HEK293 (cell line): ENCODE data around the gene IDH1.
A peak's percentile ranks its signal among the peaks of the same experiment; 100 is the strongest.

ENCODE experiments used
- HOXC10 ChIP-seq: sonication (generic); formaldehyde crosslinking; IDR thresholded peaks from 2 replicates; pipeline ENCODE4 v1.8.1; 2023; ENCODE audit warnings: mild to moderate bottlenecking, missing genetic modification reagents
- SP2 ChIP-seq: fragments of 450-650 bp; formaldehyde crosslinking; IDR thresholded peaks from 2 replicates; pipeline ENCODE4 v1.5.1; 2016; ENCODE audit warnings: missing biosample characterization, missing genetic modification characterization
- SP7 ChIP-seq: fragments of 450-650 bp; formaldehyde crosslinking; IDR thresholded peaks from 2 replicates; pipeline ENCODE4 v1.5.1; 2016; ENCODE audit warnings: missing biosample characterization, missing genetic modification characterization
- ZBTB8A ChIP-seq: fragments of 450-650 bp; formaldehyde crosslinking; IDR thresholded peaks from 2 replicates; pipeline ENCODE4 v1.5.1; 2016; ENCODE audit warnings: missing biosample characterization, missing genetic modification characterization
- ZIC2 ChIP-seq: fragments of 450-650 bp; formaldehyde crosslinking; IDR thresholded peaks from 2 replicates; pipeline ENCODE4 v1.5.1; 2016; ENCODE audit warnings: missing biosample characterization, missing genetic modification characterization
- ZNF112 ChIP-seq: fragments of 450-650 bp; formaldehyde crosslinking; IDR thresholded peaks from 2 replicates; pipeline ENCODE4 v1.5.0; 2017; ENCODE audit warnings: missing biosample characterization, missing genetic modification characterization
- ZNF2 ChIP-seq: fragments of 450-650 bp; formaldehyde crosslinking; IDR thresholded peaks from 2 replicates; pipeline ENCODE4 v1.5.1; 2016; ENCODE audit warnings: missing biosample characterization, missing genetic modification characterization
- ZNF223 ChIP-seq: fragments of 450-650 bp; formaldehyde crosslinking; IDR thresholded peaks from 2 replicates; pipeline ENCODE4 v1.5.1; 2016; ENCODE audit warnings: missing biosample characterization, missing genetic modification characterization
- ZNF266 ChIP-seq: fragments of 450-650 bp; formaldehyde crosslinking; IDR thresholded peaks from 2 replicates; pipeline ENCODE4 v1.5.1; 2016; ENCODE audit warnings: missing biosample characterization, missing genetic modification characterization, low read depth
- ZNF341 ChIP-seq: fragments of 450-650 bp; formaldehyde crosslinking; IDR thresholded peaks from 2 replicates; pipeline ENCODE4; 2016; ENCODE audit warnings: low read depth, missing biosample characterization, missing genetic modification characterization
- ZNF423 ChIP-seq: fragments of 450-650 bp; formaldehyde crosslinking; IDR thresholded peaks from 2 replicates; pipeline ENCODE4 v1.5.1; 2016; ENCODE audit warnings: missing biosample characterization, missing genetic modification characterization
- ZNF624 ChIP-seq: fragments of 450-650 bp; formaldehyde crosslinking; IDR thresholded peaks from 2 replicates; pipeline ENCODE4 v1.5.1; 2017; ENCODE audit warnings: missing biosample characterization, missing genetic modification characterization
- ZNF791 ChIP-seq: fragments of 450-650 bp; formaldehyde crosslinking; IDR thresholded peaks from 2 replicates; pipeline ENCODE4 v1.5.1; 2016; ENCODE audit warnings: missing biosample characterization, missing genetic modification characterization
- ZNF837 ChIP-seq: fragments of 450-650 bp; formaldehyde crosslinking; IDR thresholded peaks from 2 replicates; pipeline ENCODE4 v1.5.1; 2016; ENCODE audit warnings: missing biosample characterization, missing genetic modification characterization
- TF ChIP-seq, protein P1 (sequence below): fragments of 450-650 bp; formaldehyde crosslinking; IDR thresholded peaks from 2 replicates; pipeline ENCODE4 v1.5.1; 2016; ENCODE audit warnings: missing biosample characterization, missing genetic modification characterization, low read depth
- TF ChIP-seq, protein P2 (sequence below): IDR thresholded peaks from 2 replicates; pipeline ENCODE4 v1.6.1; 2011; ENCODE audit warnings: mild to moderate bottlenecking, low read depth, low read length, borderline replicate concordance
- TF ChIP-seq, protein P3 (sequence below): fragments of 450-650 bp; formaldehyde crosslinking; IDR thresholded peaks from 2 replicates; pipeline ENCODE4 v1.5.1; 2017; ENCODE audit warnings: missing biosample characterization, missing genetic modification characterization
- TF ChIP-seq, protein P4 (sequence below): fragments of 450-650 bp; formaldehyde crosslinking; conservative IDR thresholded peaks from 2 replicates; pipeline ENCODE4 v1.5.1; 2016; ENCODE audit warnings: low read depth, missing biosample characterization, missing genetic modification characterization
- TF ChIP-seq, protein P5 (sequence below): fragments of 450-650 bp; formaldehyde crosslinking; IDR thresholded peaks from 2 replicates; pipeline ENCODE4 v1.5.1; 2016; ENCODE audit warnings: missing biosample characterization, missing genetic modification characterization
- TF ChIP-seq, protein P6 (sequence below): fragments of 450-650 bp; formaldehyde crosslinking; IDR thresholded peaks from 2 replicates; pipeline ENCODE4 v1.5.1; 2016; ENCODE audit warnings: missing biosample characterization, missing genetic modification characterization
- TF ChIP-seq, protein P7 (sequence below): fragments of 450-650 bp; formaldehyde crosslinking; IDR thresholded peaks from 2 replicates; pipeline ENCODE4 v1.5.1; 2016; ENCODE audit warnings: missing biosample characterization, missing genetic modification characterization, borderline replicate concordance

IDH1 gene

DNA sequence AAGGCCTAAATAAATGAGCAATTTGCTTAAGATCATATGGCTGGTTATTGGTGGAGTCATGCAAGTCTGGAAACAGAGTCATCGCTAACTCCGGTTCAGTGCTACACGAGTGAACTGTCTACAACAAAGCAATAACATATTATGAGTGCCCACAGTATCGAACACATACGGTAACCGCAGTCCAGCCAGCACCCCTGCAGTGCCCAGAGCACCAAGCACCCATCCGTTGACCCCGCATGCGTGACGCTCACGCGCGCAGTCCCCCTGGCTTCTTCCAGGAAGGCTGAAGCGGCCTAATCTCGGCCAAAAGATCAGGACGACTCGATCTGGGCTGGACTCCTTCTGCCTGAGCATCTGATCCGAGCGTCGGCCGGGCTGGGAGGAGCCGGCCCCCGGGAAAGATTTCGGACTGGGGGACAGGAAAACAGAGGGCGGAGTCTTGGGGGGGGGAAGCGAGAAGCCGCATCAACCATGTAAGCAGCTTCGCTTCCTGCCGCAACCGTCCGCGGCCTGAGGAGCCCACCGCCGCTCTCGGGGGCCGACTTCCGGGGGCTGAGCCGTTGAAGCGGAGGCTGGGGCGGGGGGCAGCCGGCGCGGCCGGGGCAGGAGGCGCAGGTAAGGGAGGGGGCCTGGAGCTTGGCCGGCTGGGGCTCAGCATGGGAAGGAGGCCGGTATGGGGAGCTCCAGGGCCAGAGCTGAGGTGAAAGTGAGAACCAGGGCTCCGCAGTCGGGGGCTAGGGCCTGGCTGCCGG lies 11.1 kb upstream of the IDH1 start, which contains the start of gene PIKFYVE (continued):
- TF ChIP-seq HOXC10 (CRISPR knock-in tag): no peak
- no peak for TF ChIP-seq ZNF223 (tag by site-specific recombination)
- TF ChIP-seq, protein P1, sequence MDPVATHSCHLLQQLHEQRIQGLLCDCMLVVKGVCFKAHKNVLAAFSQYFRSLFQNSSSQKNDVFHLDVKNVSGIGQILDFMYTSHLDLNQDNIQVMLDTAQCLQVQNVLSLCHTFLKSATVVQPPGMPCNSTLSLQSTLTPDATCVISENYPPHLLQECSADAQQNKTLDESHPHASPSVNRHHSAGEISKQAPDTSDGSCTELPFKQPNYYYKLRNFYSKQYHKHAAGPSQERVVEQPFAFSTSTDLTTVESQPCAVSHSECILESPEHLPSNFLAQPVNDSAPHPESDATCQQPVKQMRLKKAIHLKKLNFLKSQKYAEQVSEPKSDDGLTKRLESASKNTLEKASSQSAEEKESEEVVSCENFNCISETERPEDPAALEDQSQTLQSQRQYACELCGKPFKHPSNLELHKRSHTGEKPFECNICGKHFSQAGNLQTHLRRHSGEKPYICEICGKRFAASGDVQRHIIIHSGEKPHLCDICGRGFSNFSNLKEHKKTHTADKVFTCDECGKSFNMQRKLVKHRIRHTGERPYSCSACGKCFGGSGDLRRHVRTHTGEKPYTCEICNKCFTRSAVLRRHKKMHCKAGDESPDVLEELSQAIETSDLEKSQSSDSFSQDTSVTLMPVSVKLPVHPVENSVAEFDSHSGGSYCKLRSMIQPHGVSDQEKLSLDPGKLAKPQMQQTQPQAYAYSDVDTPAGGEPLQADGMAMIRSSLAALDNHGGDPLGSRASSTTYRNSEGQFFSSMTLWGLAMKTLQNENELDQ (tag by site-specific recombination): no peak
- TF ChIP-seq, protein P2, sequence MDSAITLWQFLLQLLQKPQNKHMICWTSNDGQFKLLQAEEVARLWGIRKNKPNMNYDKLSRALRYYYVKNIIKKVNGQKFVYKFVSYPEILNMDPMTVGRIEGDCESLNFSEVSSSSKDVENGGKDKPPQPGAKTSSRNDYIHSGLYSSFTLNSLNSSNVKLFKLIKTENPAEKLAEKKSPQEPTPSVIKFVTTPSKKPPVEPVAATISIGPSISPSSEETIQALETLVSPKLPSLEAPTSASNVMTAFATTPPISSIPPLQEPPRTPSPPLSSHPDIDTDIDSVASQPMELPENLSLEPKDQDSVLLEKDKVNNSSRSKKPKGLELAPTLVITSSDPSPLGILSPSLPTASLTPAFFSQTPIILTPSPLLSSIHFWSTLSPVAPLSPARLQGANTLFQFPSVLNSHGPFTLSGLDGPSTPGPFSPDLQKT: no peak
- TF ChIP-seq, protein P3, sequence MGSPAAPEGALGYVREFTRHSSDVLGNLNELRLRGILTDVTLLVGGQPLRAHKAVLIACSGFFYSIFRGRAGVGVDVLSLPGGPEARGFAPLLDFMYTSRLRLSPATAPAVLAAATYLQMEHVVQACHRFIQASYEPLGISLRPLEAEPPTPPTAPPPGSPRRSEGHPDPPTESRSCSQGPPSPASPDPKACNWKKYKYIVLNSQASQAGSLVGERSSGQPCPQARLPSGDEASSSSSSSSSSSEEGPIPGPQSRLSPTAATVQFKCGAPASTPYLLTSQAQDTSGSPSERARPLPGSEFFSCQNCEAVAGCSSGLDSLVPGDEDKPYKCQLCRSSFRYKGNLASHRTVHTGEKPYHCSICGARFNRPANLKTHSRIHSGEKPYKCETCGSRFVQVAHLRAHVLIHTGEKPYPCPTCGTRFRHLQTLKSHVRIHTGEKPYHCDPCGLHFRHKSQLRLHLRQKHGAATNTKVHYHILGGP: no peak
- TF ChIP-seq, protein P4, sequence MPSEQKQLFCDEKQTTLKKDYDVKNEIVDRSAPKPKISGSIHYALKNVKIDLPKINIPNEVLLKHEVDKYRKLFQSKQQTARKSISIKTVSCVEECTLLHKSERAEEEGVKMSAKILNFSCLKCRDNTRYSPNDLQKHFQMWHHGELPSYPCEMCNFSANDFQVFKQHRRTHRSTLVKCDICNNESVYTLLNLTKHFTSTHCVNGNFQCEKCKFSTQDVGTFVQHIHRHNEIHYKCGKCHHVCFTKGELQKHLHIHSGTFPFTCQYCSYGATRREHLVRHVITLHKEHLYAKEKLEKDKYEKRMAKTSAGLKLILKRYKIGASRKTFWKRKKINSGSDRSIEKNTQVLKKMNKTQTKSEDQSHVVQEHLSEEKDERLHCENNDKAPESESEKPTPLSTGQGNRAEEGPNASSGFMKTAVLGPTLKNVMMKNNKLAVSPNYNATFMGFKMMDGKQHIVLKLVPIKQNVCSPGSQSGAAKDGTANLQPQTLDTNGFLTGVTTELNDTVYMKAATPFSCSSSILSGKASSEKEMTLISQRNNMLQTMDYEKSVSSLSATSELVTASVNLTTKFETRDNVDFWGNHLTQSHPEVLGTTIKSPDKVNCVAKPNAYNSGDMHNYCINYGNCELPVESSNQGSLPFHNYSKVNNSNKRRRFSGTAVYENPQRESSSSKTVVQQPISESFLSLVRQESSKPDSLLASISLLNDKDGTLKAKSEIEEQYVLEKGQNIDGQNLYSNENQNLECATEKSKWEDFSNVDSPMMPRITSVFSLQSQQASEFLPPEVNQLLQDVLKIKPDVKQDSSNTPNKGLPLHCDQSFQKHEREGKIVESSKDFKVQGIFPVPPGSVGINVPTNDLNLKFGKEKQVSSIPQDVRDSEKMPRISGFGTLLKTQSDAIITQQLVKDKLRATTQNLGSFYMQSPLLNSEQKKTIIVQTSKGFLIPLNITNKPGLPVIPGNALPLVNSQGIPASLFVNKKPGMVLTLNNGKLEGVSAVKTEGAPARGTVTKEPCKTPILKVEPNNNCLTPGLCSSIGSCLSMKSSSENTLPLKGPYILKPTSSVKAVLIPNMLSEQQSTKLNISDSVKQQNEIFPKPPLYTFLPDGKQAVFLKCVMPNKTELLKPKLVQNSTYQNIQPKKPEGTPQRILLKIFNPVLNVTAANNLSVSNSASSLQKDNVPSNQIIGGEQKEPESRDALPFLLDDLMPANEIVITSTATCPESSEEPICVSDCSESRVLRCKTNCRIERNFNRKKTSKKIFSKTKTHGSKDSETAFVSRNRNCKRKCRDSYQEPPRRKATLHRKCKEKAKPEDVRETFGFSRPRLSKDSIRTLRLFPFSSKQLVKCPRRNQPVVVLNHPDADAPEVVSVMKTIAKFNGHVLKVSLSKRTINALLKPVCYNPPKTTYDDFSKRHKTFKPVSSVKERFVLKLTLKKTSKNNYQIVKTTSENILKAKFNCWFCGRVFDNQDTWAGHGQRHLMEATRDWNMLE: peak; percentile 73
- TF ChIP-seq ZNF2: 0 out of 2 replicates have a peak, but pooled peaks have one; percentile 12
- no peak for TF ChIP-seq ZNF837 (tag by site-specific recombination)
- 0 out of 2 replicates have a peak, but pooled peaks have one; percentile 11 for TF ChIP-seq ZBTB8A
- TF ChIP-seq, protein P5, sequence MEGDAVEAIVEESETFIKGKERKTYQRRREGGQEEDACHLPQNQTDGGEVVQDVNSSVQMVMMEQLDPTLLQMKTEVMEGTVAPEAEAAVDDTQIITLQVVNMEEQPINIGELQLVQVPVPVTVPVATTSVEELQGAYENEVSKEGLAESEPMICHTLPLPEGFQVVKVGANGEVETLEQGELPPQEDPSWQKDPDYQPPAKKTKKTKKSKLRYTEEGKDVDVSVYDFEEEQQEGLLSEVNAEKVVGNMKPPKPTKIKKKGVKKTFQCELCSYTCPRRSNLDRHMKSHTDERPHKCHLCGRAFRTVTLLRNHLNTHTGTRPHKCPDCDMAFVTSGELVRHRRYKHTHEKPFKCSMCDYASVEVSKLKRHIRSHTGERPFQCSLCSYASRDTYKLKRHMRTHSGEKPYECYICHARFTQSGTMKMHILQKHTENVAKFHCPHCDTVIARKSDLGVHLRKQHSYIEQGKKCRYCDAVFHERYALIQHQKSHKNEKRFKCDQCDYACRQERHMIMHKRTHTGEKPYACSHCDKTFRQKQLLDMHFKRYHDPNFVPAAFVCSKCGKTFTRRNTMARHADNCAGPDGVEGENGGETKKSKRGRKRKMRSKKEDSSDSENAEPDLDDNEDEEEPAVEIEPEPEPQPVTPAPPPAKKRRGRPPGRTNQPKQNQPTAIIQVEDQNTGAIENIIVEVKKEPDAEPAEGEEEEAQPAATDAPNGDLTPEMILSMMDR: 0 out of 2 replicates have a peak, but pooled peaks have one; percentile 24
- TF ChIP-seq ZNF266 (tag by site-specific recombination): no peak
- TF ChIP-seq ZNF423: peak; percentile 94
- TF ChIP-seq ZIC2 (tag by site-specific recombination): peak; percentile 64
- peak; percentile 69 for TF ChIP-seq SP7
- TF ChIP-seq ZNF112 (tag by site-specific recombination): no peak
- TF ChIP-seq, protein P6, sequence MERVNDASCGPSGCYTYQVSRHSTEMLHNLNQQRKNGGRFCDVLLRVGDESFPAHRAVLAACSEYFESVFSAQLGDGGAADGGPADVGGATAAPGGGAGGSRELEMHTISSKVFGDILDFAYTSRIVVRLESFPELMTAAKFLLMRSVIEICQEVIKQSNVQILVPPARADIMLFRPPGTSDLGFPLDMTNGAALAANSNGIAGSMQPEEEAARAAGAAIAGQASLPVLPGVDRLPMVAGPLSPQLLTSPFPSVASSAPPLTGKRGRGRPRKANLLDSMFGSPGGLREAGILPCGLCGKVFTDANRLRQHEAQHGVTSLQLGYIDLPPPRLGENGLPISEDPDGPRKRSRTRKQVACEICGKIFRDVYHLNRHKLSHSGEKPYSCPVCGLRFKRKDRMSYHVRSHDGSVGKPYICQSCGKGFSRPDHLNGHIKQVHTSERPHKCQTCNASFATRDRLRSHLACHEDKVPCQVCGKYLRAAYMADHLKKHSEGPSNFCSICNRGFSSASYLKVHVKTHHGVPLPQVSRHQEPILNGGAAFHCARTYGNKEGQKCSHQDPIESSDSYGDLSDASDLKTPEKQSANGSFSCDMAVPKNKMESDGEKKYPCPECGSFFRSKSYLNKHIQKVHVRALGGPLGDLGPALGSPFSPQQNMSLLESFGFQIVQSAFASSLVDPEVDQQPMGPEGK (tag by site-specific recombination): peak; percentile 98
- TF ChIP-seq SP2: peak; percentile 88
- no peak for TF ChIP-seq ZNF624 (tag by site-specific recombination)
- no peak for TF ChIP-seq ZNF791 (tag by site-specific recombination)
- 0 out of 2 replicates have a peak, but pooled peaks have one; percentile 38 for TF ChIP-seq ZNF341 (tag by site-specific recombination)
- TF ChIP-seq, protein P7, sequence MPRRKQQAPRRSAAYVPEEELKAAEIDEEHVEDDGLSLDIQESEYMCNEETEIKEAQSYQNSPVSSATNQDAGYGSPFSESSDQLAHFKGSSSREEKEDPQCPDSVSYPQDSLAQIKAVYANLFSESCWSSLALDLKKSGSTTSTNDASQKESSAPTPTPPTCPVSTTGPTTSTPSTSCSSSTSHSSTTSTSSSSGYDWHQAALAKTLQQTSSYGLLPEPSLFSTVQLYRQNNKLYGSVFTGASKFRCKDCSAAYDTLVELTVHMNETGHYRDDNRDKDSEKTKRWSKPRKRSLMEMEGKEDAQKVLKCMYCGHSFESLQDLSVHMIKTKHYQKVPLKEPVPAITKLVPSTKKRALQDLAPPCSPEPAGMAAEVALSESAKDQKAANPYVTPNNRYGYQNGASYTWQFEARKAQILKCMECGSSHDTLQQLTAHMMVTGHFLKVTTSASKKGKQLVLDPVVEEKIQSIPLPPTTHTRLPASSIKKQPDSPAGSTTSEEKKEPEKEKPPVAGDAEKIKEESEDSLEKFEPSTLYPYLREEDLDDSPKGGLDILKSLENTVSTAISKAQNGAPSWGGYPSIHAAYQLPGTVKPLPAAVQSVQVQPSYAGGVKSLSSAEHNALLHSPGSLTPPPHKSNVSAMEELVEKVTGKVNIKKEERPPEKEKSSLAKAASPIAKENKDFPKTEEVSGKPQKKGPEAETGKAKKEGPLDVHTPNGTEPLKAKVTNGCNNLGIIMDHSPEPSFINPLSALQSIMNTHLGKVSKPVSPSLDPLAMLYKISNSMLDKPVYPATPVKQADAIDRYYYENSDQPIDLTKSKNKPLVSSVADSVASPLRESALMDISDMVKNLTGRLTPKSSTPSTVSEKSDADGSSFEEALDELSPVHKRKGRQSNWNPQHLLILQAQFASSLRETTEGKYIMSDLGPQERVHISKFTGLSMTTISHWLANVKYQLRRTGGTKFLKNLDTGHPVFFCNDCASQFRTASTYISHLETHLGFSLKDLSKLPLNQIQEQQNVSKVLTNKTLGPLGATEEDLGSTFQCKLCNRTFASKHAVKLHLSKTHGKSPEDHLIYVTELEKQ (tag by site-specific recombination): no peak
